Measurements from ENCODE around the gene USP6.
"Not testable (repeated sequence)": the region's sequence is repeated elsewhere in the genome, so short reads cannot be mapped to it uniquely, and the experiment has no call there.

USP6 gene

GRCh38 chr17:5136580-5137412 is 21.0 kb downstream of the USP6 start:
- not testable (repeated sequence) for DNase-seq

GRCh38 chr17:5137511-5138197 is 21.8 kb downstream of the USP6 start:
- DNase-seq = not testable (repeated sequence)

- not testable (repeated sequence) for DNase-seq
Observed at GRCh38 chr17:5138198-5138544, 22.3 kb downstream of the USP6 start.

- DNase-seq = no peak
Observed at GRCh38 chr17:5138616-5139457, 23.0 kb downstream of the USP6 start.

- no peak for DNase-seq
Observed at GRCh38 chr17:5139458-5139732, 23.6 kb downstream of the USP6 start.

- DNase-seq = not testable (repeated sequence)
Observed at GRCh38 chr17:5142877-5143276, 27.0 kb downstream of the USP6 start.

- DNase-seq = not testable (repeated sequence)
Observed at GRCh38 chr17:5146122-5146521, 30.3 kb downstream of the USP6 start.

- DNase-seq = not testable (repeated sequence)
Observed at GRCh38 chr17:5160702-5161101, 44.9 kb downstream of the USP6 start.

GRCh38 chr17:5161793-5162192 is 46.0 kb downstream of the USP6 start:
- DNase-seq = not testable (repeated sequence)

GRCh38 chr17:5164436-5164835 is 48.6 kb downstream of the USP6 start:
- no peak for DNase-seq

GRCh38 chr17:5165791-5166564 is 50.1 kb downstream of the USP6 start:
- DNase-seq = peak; percentile 70

- DNase-seq = not testable (repeated sequence)
Observed at GRCh38 chr17:5175027-5175426, 59.2 kb downstream of the USP6 start.

- no peak for DNase-seq
Observed at GRCh38 chr17:5179003-5179402, 63.2 kb downstream of the USP6 start.

GRCh38 chr17:5181509-5182305 is 65.9 kb downstream of the USP6 start:
- peak; percentile 36 for DNase-seq

- DNase-seq = no peak
Observed at GRCh38 chr17:5182597-5183409, 67.0 kb downstream of the USP6 start.

- no peak for DNase-seq
Observed at GRCh38 chr17:5183410-5183793, 67.6 kb downstream of the USP6 start.

- no peak for DNase-seq
Observed at GRCh38 chr17:5184288-5184687, 68.5 kb downstream of the USP6 start.

- peak; percentile 99 for DNase-seq
Observed at GRCh38 chr17:5191541-5192417, 75.9 kb downstream of the USP6 start, which contains the start of gene ZNF594. TSS of gene ZNF594 (minus strand) at chr17:5191868. CDS start at chr17:5184256, 7,612 bp downstream.

GRCh38 chr17:5194346-5194745 is 78.5 kb downstream of the USP6 start:
- no peak for DNase-seq

- DNase-seq = no peak
Observed at GRCh38 chr17:5198472-5198871, 82.6 kb downstream of the USP6 start.

Measured in OCI-M1 (cell line).